ENCODE measurements around the gene LVRN.
"Not testable (repeated sequence)": the region's sequence is repeated elsewhere in the genome, so short reads cannot be mapped to it uniquely, and the experiment has no call there.

The LVRN gene

DNA sequence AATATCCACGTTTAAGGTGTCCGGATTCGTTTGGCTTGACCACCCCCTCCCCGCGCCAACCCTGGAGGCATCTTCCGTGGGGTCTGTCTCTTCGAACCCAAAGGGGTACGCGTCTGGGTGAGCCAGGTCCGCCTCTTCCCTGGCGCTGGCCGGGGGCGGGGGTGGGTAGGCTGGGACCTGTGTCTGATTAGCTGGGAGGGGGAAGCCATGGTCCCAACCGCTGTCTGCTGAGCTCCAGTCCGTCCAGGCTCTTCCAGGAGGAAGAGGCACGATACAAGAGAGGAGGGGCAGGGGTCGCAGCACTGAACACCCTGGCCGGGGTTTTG, at the start of gene LVRN:
LVRN (plus strand) TSS at position 237 of the 326 bp plus-strand sequence. CDS start 143 bp downstream, outside the sequence.
- DNase-seq (ENCODE audit: low spot score), result no peak

- not testable (repeated sequence) for DNase-seq (ENCODE audit: low spot score)
Observed at GRCh38 chr5:115913623-115914400, 48.5 kb upstream of the LVRN start.

- DNase-seq (ENCODE audit: low spot score), result no peak
Observed at GRCh38 chr5:115920171-115920725, 42.0 kb upstream of the LVRN start.

GRCh38 chr5:115928578-115929407, 33.5 kb upstream of the LVRN start:
- not testable (repeated sequence) for DNase-seq (ENCODE audit: low spot score)

- DNase-seq (ENCODE audit: low spot score), result not testable (repeated sequence)
Observed at GRCh38 chr5:115930171-115930570, 32.1 kb upstream of the LVRN start.

DNA sequence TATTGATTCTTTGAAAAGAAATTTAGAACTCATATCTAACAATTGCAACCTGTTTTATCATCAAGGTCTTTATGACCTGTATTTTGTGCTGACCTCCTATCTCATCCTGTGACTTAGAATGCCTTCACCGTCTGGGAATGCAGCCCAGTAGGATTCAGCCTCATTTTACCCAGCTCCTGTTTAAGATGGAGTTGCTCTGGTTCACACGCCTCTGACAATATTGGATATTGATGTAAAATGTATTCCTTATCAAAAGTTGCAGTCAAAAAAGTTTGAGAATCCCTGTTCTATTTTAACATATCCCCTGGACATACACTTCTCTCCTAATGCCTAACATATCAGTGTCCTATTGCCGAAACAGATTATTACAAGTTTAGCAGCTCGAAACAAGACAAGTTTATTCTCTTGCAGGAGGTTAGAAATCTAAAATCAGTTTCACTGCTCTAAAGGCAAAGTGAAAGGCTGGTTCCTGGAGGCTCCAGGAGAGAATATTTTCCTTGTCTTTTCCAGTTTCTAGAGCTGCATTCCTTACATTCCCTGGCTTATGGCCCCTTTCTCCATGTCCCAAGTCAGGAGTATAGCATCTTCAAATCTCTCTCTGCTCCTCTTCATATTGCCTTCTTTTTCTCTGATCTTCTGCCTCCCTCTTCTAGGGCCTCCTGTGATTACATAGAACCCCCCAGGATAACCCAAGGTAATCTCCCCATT, 31.5 kb upstream of the LVRN start:
- no peak for DNase-seq (ENCODE audit: low spot score)

DNA sequence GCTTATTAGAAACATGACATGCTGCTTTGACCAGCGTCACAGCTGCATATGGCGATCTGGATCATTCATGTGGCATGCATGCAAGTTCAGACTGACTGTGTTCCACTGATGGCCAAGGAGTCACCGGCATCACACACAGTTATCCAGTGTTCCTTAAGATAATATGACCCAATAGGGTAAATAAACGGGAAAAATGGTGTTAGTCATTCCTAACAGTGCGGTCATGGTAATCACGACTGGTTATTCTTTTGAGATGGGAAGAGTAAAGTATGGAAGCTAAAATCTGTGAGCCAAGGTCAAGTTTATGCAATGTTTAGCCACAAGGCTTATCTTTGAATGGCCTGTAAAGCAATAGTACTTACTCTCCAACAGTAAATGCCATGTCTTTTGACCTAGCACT, 29.3 kb upstream of the LVRN start:
- no peak for DNase-seq (ENCODE audit: low spot score)

DNA sequence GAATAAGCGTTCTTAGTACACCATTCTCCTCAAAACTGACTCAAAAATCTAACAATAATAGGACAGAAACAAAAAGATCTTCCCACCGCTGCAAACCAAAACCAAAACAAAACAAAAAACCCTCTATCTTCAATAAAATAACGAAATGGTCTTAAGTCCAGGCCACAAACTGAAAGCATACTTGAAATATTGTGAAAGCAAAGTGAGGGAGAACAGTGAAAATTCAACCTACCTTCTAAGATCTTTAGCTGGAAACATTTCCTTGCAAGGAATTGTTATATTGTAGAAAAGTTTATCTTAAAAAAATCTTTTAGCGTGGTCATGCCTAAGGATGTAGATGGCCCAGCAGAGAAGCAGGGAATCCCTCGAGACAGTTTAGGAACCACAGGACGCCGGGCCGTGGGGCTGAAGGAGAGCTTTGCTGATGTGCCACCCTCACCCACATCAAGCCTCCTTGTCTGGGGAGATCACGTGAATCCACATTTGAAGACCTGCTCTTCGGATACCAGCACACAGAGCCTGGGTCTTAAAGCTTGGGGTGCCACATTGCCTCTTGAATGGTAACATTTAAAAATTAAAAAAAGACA, 27.8 kb upstream of the LVRN start:
- DNase-seq (ENCODE audit: low spot score), result no peak

- no peak for DNase-seq (ENCODE audit: low spot score)
Observed at GRCh38 chr5:115936031-115936430, 26.2 kb upstream of the LVRN start.

GRCh38 chr5:115939059-115939458, 23.2 kb upstream of the LVRN start:
- DNase-seq (ENCODE audit: low spot score), result no peak

- DNase-seq (ENCODE audit: low spot score), result no peak
Observed at GRCh38 chr5:115940080-115940810, 22.0 kb upstream of the LVRN start.

DNA sequence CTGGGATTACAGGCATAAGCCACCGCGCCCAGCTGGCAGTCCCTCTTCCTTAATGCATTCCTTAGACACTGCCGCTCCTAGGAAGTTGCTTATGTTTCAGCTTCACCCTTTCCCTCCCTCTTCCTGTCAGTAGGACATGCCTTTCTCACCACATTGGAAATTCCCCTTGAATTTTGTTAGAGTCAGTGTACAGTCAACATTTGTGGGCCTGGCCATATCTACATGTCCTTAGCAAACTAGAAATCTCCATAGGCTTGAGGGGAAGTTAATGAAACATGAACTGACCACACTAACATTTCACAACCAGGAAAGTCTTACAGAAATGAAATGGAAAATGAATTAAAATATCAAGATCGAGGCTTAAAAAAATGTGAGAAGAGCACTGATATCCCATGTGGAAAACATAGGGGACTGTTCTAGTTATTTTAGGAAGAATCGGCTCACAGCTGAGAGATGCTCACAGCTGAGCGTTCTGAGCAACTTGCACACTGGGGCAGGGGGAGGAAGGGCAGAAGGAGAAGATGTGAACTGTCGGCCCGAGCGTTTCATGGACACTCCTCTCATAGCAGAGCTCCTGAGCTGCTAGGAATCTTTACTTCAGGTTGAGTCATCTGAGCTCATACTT, 21.1 kb upstream of the LVRN start:
- DNase-seq (ENCODE audit: low spot score), result no peak

DNA sequence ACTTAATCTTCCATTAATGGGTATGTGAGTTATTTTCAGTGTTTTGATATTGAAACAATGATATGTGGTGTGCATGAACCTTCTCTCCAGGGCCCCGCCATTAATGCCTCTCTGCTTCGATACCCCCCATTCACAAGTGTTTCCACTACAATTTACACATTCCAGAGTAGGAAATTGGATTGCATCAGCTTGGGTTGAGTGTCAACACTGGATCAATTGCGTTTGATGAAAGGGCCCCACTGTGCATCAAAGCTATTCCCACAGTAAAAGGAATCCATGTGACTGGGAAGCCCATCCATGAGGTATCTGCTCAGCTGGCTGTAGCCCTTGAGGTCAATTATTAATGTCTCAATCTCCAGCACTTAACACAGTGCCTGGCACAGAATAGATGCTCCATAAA, 17.8 kb upstream of the LVRN start:
- DNase-seq (ENCODE audit: low spot score), result no peak

- no peak for DNase-seq (ENCODE audit: low spot score)
Observed at GRCh38 chr5:115946655-115947054, 15.6 kb upstream of the LVRN start.

DNA sequence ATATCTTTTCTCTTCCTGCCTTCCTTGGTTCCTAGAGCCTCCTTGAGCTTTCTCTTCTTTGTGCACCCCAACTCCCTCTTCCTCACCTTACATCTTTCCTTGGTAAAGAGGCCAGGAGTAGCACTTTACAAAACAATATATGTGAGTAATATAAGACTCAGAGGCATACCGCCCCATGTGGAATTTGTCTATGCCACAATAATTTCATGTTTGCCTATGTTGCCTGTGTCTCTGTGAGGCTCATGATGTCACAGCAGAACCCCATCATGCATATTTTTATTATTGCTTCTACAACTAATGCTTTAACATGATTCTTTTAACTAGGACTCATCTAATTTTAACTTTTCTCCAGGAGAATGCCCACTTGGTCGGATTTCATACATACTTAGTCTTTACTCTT, 15.0 kb upstream of the LVRN start:
- no peak for DNase-seq (ENCODE audit: low spot score)

DNA sequence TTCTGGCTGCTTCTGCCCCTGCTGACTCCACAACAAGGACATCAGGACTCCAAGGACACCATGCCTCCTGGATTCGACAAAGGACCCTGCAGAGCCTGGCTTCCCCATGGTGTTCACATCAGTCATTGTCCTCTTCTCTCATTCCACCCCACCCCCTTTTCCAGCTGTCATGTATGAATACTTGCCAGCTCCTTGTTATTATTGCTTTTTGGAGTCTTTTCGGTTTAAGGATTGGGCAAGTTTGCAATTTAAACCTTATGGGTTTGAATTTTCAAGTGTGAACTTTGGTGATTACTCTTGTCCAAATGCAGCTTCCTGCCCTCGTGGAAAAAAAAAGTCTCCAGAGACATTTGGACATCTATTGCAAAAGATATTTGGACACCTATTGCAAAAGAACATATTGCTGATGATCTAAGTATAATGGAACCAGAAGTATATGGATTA, 14.2 kb upstream of the LVRN start:
- DNase-seq (ENCODE audit: low spot score), result no peak

- no peak for DNase-seq (ENCODE audit: low spot score)
Observed at GRCh38 chr5:115949096-115949495, 13.2 kb upstream of the LVRN start.

- no peak for DNase-seq (ENCODE audit: low spot score)
Observed at GRCh38 chr5:115952588-115952987, 9.7 kb upstream of the LVRN start.

DNA sequence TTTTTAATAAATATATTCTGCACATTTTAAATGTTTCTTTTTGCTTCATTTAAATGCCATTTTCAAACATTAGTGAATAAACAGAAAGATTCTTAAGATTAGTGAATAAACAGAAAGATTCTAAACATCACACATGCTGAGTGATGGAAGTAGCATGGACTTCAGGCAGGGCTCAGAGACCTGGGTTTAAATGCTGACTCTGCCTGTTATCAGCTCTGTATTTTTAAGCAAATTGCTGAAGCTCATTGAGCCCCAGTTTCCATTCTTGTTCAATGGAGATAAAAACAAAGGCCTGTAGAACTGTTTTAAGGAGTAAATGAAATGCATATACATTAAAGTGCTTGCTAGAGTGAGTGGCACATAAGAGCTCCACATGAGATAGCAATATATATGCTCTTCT, 8.1 kb upstream of the LVRN start:
- DNase-seq (ENCODE audit: low spot score), result no peak

DNA sequence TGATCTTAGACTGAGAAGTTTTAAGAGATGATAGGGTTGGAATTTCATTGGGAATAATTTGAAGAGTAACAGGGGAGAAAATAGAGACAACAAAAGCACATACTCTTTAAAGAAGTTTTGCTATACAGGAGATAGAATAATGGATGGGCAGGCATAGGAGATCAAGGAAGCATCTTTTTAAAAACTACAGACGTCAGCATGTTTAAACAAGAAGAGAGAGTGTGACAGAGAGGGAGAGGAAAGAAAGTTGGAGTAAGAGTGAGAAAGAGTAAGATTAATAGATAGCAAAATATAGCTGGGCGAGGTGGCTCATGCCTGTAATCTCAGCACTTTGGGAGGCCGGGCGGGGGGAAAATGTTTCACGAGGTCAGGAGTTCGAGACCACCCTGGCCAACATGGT, 5.3 kb upstream of the LVRN start:
- no peak for DNase-seq (ENCODE audit: low spot score)
